HepG2 (cell line): ENCODE data around the gene PNLIPRP3.

Experiments used
- FOSL2 ChIP-seq: sonication (generic); formaldehyde crosslinking; IDR thresholded peaks from 2 replicates; pipeline ENCODE4 v1.4.0; 2020; ENCODE audit warnings: missing genetic modification reagents
- MED1 ChIP-seq: sonication (generic); formaldehyde crosslinking; IDR thresholded peaks from 2 replicates; pipeline ENCODE4 v1.4.0; 2020; ENCODE audit warnings: missing genetic modification reagents
- POLR2AphosphoS2 ChIP-seq: IDR thresholded peaks from 2 replicates; pipeline ENCODE4 v1.6.1; 2011; ENCODE audit warnings: low read depth, low read length, improper control_type of control experiment
- RAD21 ChIP-seq: fragments of 450-650 bp; formaldehyde crosslinking; IDR thresholded peaks from 2 replicates; pipeline ENCODE4 v1.5.0; 2020; ENCODE audit warnings: mild to moderate bottlenecking
- SRSF4 ChIP-seq: fragments of 200-400 bp; formaldehyde crosslinking; IDR thresholded peaks from one replicate; pipeline ENCODE4 v1.6.1; 2018; ENCODE audit warnings: mild to moderate bottlenecking, low read depth, low read length, moderate library complexity; ENCODE audit not compliant: poor library complexity, severe bottlenecking
- SUZ12 ChIP-seq: fragments of 150-350 bp; IDR thresholded peaks from 2 replicates; pipeline ENCODE4 v1.6.1; 2014; ENCODE audit warnings: low read depth, low read length
- TCF7L2 ChIP-seq: IDR thresholded peaks from 2 replicates; pipeline ENCODE4 v1.6.1; 2011; ENCODE audit warnings: mild to moderate bottlenecking, low read depth, low read length, moderate library complexity
- ZNF766 ChIP-seq: sonication (generic); formaldehyde crosslinking; IDR thresholded peaks from 2 replicates; pipeline ENCODE4 v1.5.0; 2020; ENCODE audit warnings: missing genetic modification reagents, borderline replicate concordance
- TF ChIP-seq, protein P1 (sequence below): sonication (generic); formaldehyde crosslinking; IDR thresholded peaks from 2 replicates; pipeline ENCODE4 v1.4.0; 2020; ENCODE audit warnings: missing genetic modification reagents
- TF ChIP-seq, protein P2 (sequence below): sonication (generic); formaldehyde crosslinking; IDR thresholded peaks from 2 replicates; pipeline ENCODE4 v1.8.0; 2022; ENCODE audit warnings: missing genetic modification reagents, mild to moderate bottlenecking, borderline replicate concordance
- TF ChIP-seq, protein P3 (sequence below), 2 experiments: sonication (generic) in 1 of 2; formaldehyde crosslinking in 1 of 2; IDR thresholded peaks; 2 replicates each; pipeline versions ENCODE4 v1.5.1 to v1.6.1; 2011 to 2020; ENCODE audit warnings: borderline replicate concordance in 1 of 2, low read depth in 1 of 2, low read length in 1 of 2, mild to moderate bottlenecking in 1 of 2, missing genetic modification reagents in 1 of 2, moderate library complexity in 1 of 2
- TF ChIP-seq, protein P4 (sequence below): sonication (generic); formaldehyde crosslinking; IDR thresholded peaks from 2 replicates; pipeline ENCODE4 v1.4.0; 2020; ENCODE audit warnings: missing genetic modification reagents, borderline replicate concordance
- TF ChIP-seq, protein P5 (sequence below): sonication (generic); formaldehyde crosslinking; IDR thresholded peaks from 2 replicates; pipeline ENCODE4 v1.8.1; 2023; ENCODE audit warnings: missing genetic modification reagents, inconsistent platforms, borderline replicate concordance
- TF ChIP-seq, protein P6 (sequence below): sonication (generic); formaldehyde crosslinking; IDR thresholded peaks from 2 replicates; pipeline ENCODE4 v1.8.0; 2022; ENCODE audit warnings: mild to moderate bottlenecking, missing genetic modification reagents; ENCODE audit not compliant: insufficient replicate concordance

DNA sequence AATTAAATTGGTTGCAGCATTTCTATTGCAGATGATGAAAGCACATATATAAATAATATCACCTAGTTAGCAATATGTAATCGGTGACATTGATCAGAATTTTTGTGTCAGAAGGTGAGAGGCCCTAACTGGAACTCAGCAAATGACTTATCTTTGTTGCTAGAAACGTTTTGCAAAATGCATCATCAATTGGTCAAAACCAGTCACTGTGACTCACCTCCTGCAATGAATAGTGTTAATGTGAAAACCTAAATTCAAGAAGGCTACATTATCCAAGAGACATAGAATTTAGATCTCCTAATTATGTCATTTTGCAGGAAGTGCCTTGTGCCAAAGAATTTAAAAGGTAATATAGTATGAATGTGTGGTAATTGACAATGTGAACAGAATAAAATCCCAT is 9.8 kb upstream of the PNLIPRP3 start:
- TF ChIP-seq, protein P1, sequence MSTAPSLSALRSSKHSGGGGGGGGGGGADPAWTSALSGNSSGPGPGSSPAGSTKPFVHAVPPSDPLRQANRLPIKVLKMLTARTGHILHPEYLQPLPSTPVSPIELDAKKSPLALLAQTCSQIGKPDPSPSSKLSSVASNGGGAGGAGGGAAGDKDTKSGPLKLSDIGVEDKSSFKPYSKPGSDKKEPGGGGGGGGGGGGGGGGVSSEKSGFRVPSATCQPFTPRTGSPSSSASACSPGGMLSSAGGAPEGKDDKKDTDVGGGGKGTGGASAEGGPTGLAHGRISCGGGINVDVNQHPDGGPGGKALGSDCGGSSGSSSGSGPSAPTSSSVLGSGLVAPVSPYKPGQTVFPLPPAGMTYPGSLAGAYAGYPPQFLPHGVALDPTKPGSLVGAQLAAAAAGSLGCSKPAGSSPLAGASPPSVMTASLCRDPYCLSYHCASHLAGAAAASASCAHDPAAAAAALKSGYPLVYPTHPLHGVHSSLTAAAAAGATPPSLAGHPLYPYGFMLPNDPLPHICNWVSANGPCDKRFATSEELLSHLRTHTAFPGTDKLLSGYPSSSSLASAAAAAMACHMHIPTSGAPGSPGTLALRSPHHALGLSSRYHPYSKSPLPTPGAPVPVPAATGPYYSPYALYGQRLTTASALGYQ (CRISPR knock-in tag): no peak
- TF ChIP-seq, protein P2, sequence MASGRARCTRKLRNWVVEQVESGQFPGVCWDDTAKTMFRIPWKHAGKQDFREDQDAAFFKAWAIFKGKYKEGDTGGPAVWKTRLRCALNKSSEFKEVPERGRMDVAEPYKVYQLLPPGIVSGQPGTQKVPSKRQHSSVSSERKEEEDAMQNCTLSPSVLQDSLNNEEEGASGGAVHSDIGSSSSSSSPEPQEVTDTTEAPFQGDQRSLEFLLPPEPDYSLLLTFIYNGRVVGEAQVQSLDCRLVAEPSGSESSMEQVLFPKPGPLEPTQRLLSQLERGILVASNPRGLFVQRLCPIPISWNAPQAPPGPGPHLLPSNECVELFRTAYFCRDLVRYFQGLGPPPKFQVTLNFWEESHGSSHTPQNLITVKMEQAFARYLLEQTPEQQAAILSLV (CRISPR knock-in tag): no peak
- TF ChIP-seq, protein P3, sequence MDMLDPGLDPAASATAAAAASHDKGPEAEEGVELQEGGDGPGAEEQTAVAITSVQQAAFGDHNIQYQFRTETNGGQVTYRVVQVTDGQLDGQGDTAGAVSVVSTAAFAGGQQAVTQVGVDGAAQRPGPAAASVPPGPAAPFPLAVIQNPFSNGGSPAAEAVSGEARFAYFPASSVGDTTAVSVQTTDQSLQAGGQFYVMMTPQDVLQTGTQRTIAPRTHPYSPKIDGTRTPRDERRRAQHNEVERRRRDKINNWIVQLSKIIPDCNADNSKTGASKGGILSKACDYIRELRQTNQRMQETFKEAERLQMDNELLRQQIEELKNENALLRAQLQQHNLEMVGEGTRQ (IDR thresholded peaks at IDR 0.05; ENCODE audit: low read depth, low read length): no peak
- TF ChIP-seq, protein P3 (CRISPR knock-in tag; IDR thresholded peaks at IDR 0.05; ENCODE audit: borderline replicate concordance): no peak
- TF ChIP-seq RAD21 (CRISPR knock-in tag) (no peak), FOSL2 (no peak), MED1 (CRISPR knock-in tag) (no peak), ZNF766 (no peak), SRSF4 (no peak), POLR2AphosphoS2 (no peak), TCF7L2 (no peak), SUZ12 (no peak)
- TF ChIP-seq, protein P4, sequence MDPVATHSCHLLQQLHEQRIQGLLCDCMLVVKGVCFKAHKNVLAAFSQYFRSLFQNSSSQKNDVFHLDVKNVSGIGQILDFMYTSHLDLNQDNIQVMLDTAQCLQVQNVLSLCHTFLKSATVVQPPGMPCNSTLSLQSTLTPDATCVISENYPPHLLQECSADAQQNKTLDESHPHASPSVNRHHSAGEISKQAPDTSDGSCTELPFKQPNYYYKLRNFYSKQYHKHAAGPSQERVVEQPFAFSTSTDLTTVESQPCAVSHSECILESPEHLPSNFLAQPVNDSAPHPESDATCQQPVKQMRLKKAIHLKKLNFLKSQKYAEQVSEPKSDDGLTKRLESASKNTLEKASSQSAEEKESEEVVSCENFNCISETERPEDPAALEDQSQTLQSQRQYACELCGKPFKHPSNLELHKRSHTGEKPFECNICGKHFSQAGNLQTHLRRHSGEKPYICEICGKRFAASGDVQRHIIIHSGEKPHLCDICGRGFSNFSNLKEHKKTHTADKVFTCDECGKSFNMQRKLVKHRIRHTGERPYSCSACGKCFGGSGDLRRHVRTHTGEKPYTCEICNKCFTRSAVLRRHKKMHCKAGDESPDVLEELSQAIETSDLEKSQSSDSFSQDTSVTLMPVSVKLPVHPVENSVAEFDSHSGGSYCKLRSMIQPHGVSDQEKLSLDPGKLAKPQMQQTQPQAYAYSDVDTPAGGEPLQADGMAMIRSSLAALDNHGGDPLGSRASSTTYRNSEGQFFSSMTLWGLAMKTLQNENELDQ: no peak
- TF ChIP-seq, protein P5, sequence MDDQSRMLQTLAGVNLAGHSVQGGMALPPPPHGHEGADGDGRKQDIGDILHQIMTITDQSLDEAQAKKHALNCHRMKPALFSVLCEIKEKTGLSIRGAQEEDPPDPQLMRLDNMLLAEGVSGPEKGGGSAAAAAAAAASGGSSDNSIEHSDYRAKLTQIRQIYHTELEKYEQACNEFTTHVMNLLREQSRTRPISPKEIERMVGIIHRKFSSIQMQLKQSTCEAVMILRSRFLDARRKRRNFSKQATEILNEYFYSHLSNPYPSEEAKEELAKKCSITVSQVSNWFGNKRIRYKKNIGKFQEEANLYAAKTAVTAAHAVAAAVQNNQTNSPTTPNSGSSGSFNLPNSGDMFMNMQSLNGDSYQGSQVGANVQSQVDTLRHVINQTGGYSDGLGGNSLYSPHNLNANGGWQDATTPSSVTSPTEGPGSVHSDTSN (CRISPR knock-in tag): no peak
- TF ChIP-seq, protein P6, sequence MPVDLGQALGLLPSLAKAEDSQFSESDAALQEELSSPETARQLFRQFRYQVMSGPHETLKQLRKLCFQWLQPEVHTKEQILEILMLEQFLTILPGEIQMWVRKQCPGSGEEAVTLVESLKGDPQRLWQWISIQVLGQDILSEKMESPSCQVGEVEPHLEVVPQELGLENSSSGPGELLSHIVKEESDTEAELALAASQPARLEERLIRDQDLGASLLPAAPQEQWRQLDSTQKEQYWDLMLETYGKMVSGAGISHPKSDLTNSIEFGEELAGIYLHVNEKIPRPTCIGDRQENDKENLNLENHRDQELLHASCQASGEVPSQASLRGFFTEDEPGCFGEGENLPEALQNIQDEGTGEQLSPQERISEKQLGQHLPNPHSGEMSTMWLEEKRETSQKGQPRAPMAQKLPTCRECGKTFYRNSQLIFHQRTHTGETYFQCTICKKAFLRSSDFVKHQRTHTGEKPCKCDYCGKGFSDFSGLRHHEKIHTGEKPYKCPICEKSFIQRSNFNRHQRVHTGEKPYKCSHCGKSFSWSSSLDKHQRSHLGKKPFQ (CRISPR knock-in tag): no peak
